NCI-H2196 treated with DMSO at 0.1 percent for 48 hours (cell line): ENCODE measurements around the gene EBNA1BP2.
"Not testable (repeated sequence)": the region's sequence is repeated elsewhere in the genome, so short reads cannot be mapped to it uniquely, and the experiment has no call there.

Experiments
- DNase-seq: peaks from one replicate; lab custom pipeline; 2025; ENCODE audit not compliant: unreplicated experiment; lab: John Stamatoyannopoulos, UW

The EBNA1BP2 gene

GRCh38 chr1:43174873-43175272, 2.8 kb upstream of the EBNA1BP2 start:
- no peak for DNase-seq

GRCh38 chr1:43172527-43172972, 460 bp upstream of the EBNA1BP2 start:
- peak; percentile 85 for DNase-seq

- DNase-seq: no peak
These were observed 696 bp downstream of the EBNA1BP2 start for GRCh38 chr1:43171312-43171875.

GRCh38 chr1:43165765-43166164, 6.3 kb downstream of the EBNA1BP2 start:
- DNase-seq: no peak

GRCh38 chr1:43165162-43165561, 6.9 kb downstream of the EBNA1BP2 start:
- DNase-seq: no peak

- DNase-seq: no peak
These were observed 16.1 kb downstream of the EBNA1BP2 start for GRCh38 chr1:43156026-43156425.

GRCh38 chr1:43153443-43153842, 18.6 kb downstream of the EBNA1BP2 start:
- no peak for DNase-seq

GRCh38 chr1:43152866-43153265, 19.2 kb downstream of the EBNA1BP2 start:
- peak; percentile 25 for DNase-seq

GRCh38 chr1:43149889-43150288, 22.2 kb downstream of the EBNA1BP2 start:
- no peak for DNase-seq

GRCh38 chr1:43147625-43148327, 24.3 kb downstream of the EBNA1BP2 start:
- DNase-seq: peak; percentile 91

GRCh38 chr1:43144237-43144636, 27.9 kb downstream of the EBNA1BP2 start:
- DNase-seq: no peak

- DNase-seq: no peak
These were observed 28.6 kb downstream of the EBNA1BP2 start for GRCh38 chr1:43143441-43143888.

GRCh38 chr1:43140583-43140982, 31.5 kb downstream of the EBNA1BP2 start:
- DNase-seq: no peak

- DNase-seq: no peak
These were observed 32.1 kb downstream of the EBNA1BP2 start for GRCh38 chr1:43140010-43140409.

GRCh38 chr1:43139295-43139694, 32.8 kb downstream of the EBNA1BP2 start:
- DNase-seq: not testable (repeated sequence)

- DNase-seq: no peak
These were observed 34.5 kb downstream of the EBNA1BP2 start for GRCh38 chr1:43137445-43138052.

GRCh38 chr1:43135857-43136781, 36.0 kb downstream of the EBNA1BP2 start:
- DNase-seq: no peak

- no peak for DNase-seq
These were observed 37.5 kb downstream of the EBNA1BP2 start for GRCh38 chr1:43134640-43135039.

- DNase-seq: no peak
These were observed 38.0 kb downstream of the EBNA1BP2 start for GRCh38 chr1:43134068-43134467.

- DNase-seq: no peak
These were observed 42.7 kb downstream of the EBNA1BP2 start for GRCh38 chr1:43129426-43129825.

GRCh38 chr1:43128816-43129215, 43.3 kb downstream of the EBNA1BP2 start:
- no peak for DNase-seq
